Umbilical cord (tissue), 2 donors: ENCODE measurements around the gene SH3BP5. TPM values are rescaled to one million over a fixed set of nuclear protein-coding genes. Genes with fewer than 3 reads are reported as not detected.
A peak's percentile ranks its signal among the peaks of the same experiment; 100 is the strongest.

ENCODE experiments used
- DNase-seq: peaks from one replicate; pipeline ENCODE4 v3.0.0-alpha.2; 2015; ENCODE audit warnings: low spot score
- total RNA-seq: library from RNA; depleted of rRNA; stranded (reverse); fragments of >200 nt; gene quantifications from one replicate; pipeline ENCODE4 v1.2.3, GENCODE V29; 2014; ENCODE audit warnings: low replicate concordance; ENCODE audit not compliant: insufficient read depth

SH3BP5 gene
- total RNA-seq, 1 donor from 2014 or later = 21.4 TPM

GRCh38 chr3:15255215-15255614 lies 77.2 kb downstream of the SH3BP5 start:
- DNase-seq = no peak

- DNase-seq = no peak
Measured at GRCh38 chr3:15253023-15253697, 79.2 kb downstream of the SH3BP5 start.

GRCh38 chr3:15246186-15246585 lies 86.2 kb downstream of the SH3BP5 start:
- DNase-seq = no peak

GRCh38 chr3:15243822-15244482 lies 88.4 kb downstream of the SH3BP5 start:
- DNase-seq = no peak

- DNase-seq = no peak
Measured at GRCh38 chr3:15241341-15241740, 91.0 kb downstream of the SH3BP5 start.

GRCh38 chr3:15229262-15229661 lies 103.1 kb downstream of the SH3BP5 start:
- DNase-seq = no peak

DNA sequence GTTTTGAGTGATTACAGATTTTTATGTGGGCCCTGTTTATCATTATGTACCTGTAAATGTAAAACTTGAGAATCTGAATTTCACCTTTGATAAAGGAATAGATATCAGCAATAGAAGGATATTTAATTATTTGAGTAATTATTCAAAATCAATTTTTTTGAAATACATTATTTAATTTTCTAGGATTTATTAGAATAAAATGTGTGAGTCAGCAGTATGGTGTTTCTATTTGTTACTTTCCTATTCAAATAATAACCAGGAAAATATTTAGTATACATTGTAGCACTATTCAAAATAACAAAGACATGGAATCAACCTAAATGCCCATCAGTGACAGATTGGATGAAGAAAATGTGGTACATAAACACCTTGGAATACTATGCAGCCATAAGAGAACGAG lies 104.2 kb downstream of the SH3BP5 start:
- DNase-seq = no peak

GRCh38 chr3:15223685-15224572 lies 108.5 kb downstream of the SH3BP5 start:
- DNase-seq = no peak

DNA sequence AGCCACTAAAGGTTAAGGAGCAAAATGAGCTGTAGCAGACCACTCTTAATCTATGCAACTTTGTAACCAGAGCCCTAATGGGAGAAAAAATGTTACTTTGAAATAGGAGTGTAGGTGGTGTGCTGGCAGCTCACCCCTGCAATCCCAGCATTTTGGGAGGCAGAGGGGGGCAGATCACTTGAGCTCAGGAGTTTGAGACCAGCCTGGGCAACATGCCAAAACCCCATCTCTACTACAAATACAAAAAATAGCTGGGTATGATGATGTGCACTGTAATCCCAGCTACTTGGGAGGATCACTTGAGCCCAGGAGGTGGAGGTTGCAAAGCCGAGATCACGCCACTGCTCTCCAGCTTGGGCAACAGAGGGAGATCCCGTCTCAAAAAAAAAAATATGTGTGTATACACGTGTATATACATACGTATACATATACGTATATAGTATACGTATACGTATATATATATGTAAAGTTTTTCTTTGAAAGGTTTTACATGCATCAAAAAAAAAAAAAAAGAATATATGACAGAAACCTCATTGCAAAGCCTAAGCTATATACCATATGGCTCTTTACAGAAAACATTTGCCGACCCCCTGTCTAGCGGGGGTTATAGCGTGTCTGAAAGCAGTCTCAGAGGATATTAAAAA lies 110.7 kb downstream of the SH3BP5 start:
- peak; percentile 46 for DNase-seq

DNA sequence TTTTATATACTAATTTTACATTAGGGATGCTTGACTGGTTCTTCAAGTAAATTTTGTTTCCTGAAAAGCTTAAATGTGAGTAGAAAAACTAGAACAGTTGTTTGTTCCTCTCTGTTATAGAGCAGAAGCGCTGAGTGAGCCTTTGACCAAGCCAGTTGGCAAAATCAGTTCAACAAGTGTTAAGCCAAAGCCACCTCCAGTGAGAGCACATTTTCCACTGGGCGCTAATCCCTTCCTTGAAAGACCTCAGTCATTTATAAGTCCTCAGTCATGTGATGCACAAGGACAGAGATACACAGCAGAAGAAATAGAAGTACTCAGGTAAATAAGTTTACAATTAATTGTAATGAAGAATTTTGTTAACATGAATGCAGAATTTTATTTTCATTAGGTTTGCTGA lies 111.7 kb downstream of the SH3BP5 start:
- DNase-seq = no peak

- DNase-seq = no peak
Measured at GRCh38 chr3:15220056-15220455, 112.3 kb downstream of the SH3BP5 start.

DNA sequence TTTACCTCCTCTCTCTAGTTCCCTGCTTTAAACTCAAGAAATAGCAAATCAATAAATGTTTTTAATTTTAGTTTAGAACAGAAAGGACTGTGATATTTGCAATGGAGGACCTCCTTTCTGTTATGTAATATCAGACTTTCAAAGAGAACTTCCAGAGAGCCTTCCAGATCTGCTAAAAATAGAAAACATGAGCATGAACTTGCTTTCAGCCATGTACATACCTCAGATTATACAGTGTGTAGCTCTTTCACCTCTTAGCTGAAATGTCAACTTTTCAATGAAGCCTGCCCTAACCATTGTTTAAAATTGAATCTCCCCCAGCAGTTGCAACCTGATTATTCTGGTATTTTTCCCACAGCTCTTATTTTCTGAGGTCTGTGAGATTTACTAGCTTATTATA lies 113.7 kb downstream of the SH3BP5 start:
- peak; percentile 14 for DNase-seq

DNA sequence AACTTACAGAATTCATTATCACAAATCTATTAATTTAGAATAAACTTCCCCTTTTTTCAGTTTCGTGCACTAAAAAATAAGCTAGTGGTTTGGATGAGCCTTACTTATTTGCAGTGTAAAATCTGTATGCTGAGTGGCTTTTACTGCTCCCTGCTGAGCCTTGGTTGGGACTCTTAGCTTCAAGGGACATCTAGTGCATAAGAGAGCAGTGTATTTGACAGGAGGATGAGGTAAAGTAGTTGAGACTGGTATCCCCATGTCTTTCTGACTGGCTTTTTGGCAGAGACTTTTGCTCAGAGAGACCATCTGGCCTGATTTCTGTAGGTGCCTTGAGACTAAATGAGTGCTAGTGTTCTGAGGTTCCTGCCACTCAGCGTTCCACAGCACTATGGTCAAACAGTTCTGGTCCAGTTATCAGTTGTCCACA lies 114.5 kb downstream of the SH3BP5 start:
- no peak for DNase-seq

DNA sequence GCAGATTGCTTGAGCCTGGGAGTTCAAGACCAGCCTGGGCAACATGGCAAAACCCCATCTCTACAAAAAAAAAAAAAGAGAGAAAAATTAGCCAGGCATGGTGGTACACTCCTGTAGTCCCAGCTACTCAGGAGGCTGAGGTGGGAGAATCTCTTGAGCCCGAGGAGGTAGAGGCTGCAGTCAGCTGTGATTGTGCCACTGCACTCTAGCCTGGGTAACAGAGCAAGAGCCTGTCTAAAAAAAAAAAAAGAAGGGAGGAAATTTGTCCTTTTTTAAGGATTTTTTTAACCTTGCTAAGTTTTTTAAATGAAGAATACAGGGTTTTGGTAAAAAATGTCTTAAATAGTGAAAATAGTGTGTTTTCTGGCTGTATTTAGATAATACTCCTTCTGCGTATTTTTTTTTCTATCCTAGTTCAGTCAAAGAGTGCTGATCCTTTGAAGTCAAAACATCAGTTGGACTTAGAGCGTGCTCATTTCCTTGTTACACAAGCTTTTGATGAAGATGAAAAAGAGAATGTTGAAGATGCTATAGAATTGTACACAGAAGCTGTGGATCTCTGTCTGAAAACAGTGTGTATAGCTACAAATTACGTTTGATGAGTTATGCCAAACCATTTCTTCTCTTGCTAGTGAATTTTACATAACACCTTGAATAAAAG lies 115.2 kb downstream of the SH3BP5 start:
- DNase-seq = no peak

DNA sequence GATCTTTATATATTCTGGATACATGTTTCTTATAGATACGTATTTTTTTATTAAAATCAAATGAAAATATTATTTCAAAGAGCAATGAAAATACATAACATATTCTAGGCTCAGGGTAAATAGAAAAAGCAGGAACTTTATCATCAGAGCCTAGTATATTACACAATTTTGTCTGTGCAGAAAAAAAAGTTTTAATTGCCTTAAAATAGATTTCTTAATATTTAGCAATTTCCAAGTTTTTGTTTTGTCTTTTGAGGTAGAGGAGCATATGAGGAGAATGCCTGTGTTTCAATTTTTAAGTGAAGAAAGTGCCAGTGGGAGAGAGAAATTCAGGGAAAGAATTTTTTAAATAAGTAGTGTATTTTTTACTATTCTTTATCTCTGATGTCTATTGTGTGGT lies 115.9 kb downstream of the SH3BP5 start:
- no peak for DNase-seq

DNA sequence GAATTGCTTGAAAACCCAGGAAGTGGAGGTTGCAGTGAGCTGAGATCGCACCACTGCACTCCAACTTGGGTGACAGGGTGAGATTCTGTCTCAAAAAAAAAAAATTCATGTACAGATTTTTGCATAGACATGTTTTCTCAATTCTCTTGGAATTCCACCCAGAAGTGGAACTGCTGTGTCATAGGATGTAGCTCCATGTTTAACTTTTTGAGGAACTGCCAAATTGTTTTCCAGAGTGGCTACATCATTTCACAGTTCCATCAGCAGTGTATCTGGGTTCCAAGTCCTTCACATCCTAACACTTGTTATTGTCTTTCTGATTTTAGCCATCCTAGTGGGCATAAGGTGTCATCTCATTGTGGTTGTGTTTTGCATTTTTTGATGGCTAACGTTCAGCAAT lies 116.4 kb downstream of the SH3BP5 start:
- DNase-seq = no peak

GRCh38 chr3:15214758-15215157 lies 117.6 kb downstream of the SH3BP5 start:
- no peak for DNase-seq

DNA sequence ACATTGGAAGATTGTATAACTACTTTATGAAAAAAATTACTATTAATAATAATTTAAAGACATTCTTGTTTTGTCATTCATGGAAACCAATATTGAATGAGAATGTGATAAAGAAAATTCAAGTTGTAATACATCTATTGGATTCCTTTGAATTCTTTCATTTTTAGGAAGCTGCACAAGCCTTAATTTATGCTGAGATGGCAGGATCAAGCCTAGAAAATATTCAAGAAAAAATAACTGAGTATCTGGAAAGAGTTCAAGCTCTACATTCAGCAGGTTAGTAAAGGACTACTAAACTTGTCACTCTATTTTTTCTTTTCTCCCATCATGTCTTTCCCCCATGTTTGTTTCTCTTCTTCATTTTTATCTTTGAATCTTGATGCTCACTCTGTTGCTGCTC lies 120.4 kb downstream of the SH3BP5 start:
- DNase-seq = no peak

GRCh38 chr3:15207836-15208504 lies 124.4 kb downstream of the SH3BP5 start:
- no peak for DNase-seq

GRCh38 chr3:15206662-15207576 lies 125.5 kb downstream of the SH3BP5 start:
- DNase-seq = peak; percentile 44
